Measurements from ENCODE around the gene SPRED2.

SPRED2 gene

DNA sequence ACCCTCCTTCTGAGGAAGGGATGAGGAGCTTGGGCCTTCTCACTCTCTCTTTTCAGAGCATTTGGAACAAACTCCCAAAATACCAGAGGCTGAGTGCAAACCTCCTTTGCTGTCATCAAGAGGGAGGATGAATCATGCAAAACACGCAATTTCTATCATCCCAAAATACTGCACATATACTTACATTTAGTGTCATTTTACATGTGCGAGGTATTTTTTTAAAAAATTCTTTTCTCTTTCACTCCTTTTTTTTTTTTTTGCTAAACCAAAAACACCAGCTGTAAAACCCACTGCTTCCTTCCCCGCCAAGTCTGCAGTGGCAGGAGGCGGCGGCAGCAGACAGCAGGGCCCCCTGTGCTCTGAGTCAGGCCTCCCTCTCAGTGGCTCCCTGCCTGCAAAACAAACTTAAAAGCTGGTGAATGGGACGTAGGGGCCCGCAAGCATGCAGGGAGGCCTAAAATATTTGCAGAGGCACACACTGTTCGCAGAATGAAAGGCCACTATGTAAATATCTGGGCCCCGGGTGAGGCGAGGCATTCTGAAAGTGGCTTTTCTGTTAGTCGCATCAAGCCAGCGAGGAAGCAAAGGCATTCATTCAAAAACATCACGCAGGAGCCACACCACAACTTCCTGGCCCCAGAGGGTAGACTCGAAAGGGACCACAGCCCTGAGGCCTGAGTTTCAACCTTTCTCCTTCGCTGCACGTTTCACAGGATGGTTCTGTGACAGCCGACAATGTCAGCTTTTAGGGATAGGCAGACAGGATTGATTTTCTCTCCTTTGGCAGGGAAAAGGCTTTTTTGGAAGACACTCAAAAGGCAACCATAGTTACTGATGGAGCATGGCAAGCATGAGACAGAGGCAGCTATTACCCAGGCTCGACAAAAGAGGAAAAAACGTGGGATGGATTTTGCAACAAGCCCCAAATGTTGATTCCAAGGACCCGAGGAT lies 131.4 kb downstream of the SPRED2 start:
- peak; percentile 82 for DNase-seq

DNA sequence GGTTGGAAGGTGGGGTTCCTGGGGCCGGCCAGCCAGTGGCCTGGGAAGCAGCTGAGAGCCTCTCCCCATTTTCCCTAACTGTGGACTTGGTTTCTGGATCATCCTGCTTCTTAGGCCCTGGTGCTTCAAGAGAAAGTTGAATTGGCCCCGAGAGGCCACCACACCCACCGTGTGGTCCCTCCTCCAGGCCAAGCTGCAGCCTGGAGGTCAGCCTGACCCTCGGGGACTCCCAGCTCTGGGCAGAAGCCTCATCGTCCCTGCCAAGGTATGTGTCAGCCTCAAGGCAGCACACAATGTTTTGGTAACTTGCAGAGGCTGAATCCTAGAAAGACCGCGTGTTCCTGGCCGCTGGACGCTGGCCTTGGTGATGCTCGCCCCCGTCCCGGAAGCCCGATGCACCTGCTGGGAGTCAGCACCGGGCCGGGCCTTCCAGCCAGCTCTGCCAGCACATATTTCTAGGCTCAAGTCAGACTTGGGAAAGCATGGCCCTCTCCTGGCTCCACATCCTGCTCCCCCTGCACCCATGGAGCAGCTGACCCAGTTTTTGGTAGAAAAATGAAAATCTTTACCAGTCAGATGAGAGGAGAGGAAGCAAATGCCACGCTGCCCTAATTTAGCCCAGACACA lies 132.2 kb downstream of the SPRED2 start:
- DNase-seq, result no peak

DNA sequence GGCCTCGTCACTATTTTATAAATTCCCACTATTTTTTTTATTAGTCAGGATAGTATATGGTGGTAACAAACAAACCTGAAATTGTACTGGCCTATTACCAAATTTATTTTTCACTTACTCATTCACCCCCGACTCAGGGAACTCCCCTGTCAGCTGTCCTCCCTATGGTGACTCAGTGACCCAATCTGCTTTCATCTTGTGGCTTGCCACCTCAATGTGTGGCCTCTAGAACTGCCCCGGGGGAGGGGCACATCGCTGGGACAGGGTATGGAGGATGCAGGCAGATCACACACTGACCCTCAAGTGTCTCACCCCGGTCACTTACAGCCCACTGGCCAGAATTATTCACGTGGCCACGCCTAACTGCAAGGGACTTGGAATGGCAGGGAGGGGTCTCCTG lies 133.2 kb downstream of the SPRED2 start:
- peak; percentile 78 for DNase-seq

DNA sequence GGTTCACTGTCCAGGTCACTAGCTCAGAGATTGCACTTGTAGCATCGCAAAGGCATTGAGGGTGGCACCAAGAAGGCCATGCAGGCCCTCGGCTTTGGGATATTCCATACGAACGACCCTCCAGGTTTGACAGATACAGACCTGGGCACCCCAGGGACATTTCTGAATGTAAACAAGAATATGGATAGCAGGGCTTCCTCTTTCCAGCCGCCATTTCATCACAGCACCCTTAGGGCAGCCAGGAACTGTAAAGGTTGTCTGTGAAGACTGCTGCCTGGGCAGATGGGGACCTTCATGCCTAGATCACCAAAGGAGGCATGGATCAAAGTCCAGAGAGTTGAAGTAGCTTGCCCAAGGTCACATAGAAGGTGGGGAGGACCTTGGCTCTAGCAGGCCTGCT lies 134.3 kb downstream of the SPRED2 start:
- no peak for DNase-seq

DNA sequence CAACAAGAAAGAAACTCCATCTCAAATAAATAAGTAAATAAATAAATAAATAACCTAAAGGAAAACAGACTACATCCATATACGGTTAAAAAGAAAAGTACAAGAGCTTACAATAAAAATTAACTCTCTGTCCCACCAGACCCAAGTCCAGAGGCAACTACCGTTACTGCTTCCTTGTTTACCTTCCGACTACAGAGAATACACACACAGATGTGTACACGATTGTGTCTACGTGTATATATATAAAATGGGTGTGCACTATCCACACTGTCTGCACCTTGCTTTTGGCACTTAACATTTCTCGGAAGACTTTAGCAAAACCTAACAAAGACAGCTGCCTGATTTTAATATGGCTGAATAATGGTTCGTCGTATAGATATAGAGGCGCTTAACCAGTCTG lies 134.9 kb downstream of the SPRED2 start:
- no peak for DNase-seq

DNA sequence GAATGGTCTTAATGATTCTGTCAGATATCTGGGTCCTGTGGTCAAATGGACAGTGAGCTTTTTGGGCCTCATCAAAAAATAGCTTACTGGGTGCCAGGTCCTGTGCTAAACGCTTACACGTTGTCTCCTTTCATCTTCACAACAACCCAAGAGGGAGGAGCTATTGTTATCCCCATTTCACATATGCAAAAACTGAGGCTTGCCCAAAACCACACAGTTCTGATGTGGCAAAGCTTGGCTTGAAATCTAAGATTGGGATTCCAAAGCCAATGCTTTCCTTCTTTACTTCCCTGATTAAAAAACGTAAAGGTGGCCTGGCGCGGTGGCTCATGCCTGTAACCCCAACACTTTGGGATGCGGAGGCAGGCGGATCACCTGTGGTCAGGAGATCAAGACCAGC lies 135.4 kb downstream of the SPRED2 start:
- DNase-seq, result no peak

DNA sequence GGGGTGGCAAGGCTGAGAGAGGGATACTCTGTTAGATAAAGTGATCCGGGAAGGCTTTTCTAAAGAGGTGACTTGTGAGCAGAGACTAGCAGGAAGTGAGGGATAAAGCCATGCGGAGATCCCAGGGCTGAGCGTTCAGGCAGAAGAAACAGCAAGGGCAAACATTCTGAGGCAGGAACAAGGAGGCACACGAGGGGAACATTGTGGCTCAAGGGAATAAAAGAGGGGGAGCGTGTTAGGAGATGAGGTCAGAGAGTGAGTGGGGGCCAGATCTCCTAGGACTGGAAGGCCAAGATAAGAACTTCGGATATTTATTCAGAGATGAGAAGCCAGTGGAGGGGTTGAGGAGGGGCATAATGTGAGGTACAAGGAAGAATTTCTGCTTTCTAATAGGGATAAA lies 137.7 kb downstream of the SPRED2 start:
- DNase-seq, result no peak

DNA sequence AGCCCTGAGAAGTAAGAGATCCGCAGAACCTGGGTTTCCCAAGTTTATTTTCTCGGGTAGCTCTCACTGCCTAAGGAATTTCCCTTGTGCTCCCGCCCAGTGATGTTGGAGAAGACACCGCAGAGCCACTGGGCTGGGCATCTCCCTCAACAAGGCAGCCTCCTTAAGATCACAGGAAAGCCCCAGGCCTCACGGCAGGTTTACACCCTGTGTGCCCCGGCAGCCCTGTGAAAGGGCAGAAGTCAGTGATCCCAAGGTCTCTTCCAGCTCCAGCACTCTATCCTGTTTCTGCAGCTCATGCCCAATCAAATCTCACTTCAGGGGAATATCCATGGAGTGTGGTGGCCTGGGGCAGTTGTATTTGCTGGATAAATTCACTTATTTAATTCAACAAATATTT lies 138.3 kb downstream of the SPRED2 start:
- DNase-seq, result no peak

DNA sequence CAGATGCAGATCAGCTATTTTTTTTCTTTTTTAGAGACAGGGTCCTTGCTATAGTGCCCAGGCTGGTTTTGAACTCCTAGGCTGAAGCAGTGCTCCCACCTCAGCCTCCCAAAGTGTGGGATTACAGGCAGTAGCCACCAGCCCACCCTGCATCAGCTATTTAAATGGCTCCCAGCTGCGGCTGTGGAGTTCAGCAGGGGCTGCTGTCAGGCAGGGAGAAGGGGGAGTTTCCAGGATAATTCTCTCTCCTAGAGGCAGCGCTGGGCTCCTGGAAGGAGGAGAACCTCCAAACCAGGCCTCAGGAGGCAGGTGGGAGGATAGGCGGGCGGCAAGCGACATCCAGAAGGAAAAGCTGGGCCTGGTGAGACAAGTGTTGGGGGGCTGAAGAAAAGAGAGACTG lies 139.0 kb downstream of the SPRED2 start:
- DNase-seq, result no peak

DNA sequence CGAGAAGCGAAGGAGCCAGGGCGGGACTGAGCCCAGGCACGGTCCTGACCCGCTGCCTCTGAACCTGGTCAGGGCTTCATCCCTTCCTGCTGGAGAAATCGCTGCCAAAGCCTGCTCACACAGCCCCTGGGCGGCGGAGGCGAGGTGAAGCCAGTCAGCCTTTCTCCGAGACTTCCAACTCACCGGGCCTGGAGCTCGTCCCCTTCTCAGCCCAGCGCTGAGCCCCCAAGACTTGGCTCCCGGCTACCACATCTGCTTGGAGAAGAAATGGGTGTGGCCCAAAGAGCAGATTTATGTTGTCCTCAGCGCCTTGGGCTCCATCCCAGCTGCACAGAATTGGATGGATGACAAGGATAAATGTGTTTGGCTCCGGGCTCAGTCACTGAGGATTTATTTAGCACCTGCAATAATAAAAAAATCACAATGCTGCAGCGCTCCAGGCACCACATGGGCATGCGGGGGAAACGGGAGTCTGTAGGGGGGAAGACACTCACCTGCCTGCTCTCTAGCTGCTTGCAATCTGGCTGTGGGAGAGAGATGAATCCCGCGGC lies 139.9 kb downstream of the SPRED2 start:
- no peak for DNase-seq

DNA sequence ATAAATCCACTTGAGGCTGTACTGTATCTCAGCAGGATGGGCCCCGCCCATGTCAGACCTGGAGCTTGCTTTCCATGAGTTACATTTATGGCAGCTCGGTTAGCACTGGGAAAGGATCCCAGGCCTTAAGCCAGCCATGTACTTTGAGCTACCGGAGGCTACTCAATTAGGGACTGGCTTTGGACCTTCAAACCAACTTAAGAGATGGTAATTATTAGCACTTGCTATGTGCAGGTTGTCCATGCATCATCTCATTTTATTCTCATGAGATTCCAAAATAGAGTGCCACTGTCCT lies 140.3 kb downstream of the SPRED2 start:
- DNase-seq, result no peak

DNA sequence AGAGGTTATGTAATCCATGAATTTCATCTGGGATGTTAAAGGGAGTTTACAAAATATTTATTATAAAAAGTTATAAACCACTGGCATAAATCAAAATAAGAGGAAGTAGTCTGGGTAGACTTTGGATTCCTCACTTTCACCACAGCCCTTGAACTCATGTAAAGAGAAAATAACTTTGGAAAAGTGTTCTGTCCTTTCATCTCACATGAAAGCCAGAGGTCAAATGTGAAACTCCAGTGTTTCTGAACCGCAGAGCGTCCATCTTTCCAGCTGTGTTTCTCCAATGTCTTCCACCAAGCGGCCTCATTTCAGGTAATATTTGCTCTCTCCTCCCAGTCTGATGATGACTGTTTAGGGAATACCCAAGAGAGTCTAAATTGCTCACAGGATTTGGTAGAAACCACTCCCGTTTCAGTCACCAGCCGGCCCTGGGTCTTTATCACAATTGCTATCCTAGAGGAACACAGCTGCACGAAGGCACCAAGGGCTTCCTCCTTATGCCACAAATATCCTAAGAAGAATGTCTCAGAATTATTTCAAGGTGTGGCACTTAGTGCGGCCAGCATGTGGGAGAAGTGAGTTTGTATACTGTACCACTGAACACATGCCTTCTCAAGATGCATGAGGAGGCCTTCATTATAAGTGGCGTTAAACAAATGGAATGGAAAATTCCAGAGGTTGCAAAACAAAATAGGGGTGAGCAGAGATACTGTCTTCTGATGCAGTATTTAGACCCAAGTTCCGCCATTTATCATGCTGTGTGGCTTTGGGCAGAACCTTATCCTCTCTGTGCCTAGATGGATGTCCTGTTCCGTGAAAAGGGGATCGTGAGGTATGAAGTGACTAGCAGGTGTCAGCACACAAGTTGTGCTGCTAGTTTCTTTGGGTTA lies 140.9 kb downstream of the SPRED2 start:
- DNase-seq, result no peak

DNA sequence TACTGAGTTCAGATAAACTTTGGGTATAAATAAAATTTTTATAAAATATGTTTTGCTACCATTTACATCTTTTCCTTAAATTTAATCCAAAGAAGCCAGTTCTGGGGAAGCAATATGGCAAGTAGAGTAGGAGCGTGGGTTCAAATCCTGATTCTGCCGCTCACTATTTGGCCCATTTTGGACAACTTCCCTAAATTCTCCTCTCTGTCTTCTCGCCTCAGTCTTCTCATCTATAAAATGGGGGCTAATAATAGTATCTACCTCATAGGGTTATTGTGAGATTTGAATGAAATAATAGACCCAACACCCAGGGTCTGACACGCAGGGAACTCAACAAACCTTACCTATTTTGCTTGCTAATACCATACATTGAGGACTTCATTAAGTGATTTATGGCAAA lies 145.0 kb downstream of the SPRED2 start:
- no peak for DNase-seq

DNA sequence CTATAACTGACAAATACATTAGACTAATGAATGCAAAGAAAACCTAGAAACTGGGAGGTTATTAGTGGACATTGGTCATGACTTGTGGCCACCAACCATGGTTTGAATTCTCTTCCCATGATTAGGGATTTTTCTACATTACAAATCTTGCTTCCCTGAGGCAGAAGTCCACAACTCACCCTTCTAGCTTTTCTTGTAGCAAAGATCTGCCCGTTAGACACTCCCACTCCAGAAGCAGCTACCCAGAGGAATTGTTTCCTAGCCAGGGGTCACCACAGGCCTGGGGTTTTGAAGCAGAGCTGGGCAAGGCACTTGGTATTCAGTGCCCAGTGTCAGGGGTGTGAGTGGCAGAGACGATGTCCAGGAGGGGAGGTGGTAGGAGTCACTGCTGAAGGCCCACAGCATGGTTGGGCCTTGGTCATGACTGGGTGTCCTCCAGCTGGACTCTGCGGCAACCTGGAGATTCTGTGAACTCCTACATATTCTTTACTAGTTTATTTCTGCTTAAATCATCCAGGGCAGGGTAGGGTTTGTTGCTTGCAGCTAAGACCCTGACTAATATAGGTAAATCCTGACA lies 149.8 kb downstream of the SPRED2 start:
- no peak for DNase-seq

DNA sequence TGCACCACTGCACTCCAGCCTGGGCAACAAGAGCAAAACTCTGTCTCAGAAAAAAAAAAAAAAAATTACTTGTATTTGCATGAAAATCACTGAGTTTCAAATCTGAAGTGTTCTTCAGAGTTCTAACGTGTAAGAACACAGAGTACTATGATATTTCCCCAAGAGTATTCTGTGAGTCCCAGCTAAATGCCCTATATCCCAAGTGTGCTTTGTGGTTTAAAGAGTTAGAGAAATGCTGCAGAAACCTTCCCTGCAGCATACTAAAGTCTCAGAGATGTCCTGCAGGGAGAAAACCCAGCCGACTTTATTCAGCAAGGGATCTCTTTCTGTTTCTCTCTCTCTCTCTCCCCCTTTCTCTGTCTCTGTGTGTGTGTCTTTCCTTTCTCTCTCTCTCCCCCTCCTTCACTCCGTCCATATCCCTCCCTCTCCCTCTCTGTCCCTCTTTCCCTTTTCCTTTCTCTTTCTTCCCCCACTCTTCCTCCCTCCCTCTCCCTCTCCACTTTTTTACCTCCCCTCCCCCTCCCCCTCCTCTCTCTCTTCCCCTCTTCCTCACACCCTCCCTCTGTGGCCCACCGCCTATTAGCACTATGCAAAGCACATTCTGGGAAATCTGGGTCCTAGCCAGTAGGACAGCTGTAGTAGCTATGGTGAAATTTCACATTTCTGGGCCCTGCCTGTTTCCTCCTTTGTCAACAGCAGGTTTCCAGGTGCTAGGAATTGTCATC lies 150.6 kb downstream of the SPRED2 start:
- no peak for DNase-seq

DNA sequence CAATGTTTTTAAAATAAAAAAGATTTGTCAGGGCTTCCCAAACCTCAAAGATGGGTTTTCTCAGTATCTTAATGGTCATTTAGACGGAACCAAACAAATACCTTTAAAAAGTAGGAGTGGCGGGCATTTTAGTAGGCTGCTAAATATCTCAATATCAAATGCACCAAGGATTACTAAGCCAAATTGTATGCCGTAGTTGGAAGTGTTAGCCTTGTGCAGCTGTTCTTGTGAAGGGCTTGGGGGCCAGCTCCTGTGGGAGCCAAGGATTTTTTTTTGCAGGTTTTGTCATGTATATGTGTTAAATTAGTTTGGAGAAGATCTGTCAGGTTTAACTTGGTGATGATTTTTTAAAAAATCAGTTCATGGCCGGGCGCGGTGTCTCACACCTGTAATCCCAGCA lies 152.6 kb downstream of the SPRED2 start:
- DNase-seq, result no peak

DNA sequence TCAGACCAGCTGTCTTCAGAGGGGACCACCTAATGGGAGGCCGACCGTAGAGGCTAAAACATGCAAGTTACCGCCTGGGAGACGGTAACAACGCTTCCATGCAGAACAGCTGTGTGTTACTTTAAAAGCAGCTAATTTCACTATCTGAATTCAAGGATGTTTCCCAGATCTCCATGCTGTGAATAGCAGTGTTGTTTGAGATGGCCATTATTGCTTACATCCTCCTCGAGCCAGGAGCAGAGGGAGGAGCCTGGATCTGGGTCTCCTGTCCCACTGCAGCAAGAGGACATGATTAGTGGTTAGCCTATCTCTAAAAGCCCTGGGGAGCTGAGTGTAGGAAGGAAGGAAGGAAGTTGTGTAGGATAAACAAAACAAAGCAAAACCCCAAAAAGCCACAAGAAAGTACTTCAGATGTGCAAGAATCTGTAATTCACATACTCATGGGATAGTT lies 153.8 kb downstream of the SPRED2 start:
- no peak for DNase-seq

DNA sequence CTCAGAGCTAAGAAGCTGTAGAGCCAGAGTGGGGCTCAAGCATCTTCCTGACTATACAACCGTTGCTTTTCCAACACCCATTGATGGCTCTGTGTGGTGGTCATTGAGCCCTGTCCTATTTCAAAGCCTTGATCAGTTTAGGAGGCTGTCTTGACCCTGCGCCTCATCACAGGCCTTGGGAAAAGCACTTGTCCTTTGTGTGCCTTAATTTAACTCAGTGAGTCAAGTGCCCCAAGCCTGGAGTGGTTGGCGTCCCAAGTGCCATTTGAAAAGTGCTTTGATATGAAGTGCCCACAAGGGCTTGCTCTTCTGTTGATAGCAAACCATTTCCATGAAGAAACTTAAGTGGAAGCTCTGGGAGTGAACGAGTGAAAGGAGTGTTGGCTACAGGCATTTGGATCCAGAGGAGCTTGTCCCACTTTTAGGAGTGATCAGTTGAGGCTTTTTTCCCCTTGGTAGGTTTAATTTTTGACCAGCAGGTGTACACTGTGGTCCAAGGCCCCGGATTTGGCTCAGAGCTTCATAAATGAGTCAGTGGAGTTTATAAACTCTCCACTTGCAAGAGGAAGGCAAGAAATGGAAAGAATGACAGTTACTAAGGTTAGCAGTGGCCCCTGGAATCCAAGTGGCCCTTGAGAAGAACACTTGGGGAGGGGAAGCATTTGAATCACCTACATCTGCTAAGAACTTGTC lies 154.5 kb downstream of the SPRED2 start:
- no peak for DNase-seq

DNA sequence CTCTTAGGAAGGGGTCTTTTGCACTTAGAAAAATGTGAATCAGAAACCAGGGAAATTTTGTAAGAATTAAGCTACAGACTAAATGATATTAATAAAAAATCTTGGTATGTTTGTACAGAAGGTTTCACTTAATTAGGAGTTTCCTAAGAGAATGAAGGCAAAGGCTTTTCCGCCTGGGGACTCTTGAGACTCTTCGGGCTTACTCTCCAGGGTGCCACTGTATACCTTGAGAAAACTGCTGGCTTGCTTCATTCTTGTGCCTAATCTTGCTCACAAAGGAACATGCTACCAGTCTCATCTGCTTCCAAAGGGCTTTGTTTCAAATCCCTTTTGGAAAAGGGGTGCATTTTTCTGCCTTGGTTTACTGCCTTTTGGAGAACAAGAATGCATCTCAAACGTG lies 155.3 kb downstream of the SPRED2 start:
- no peak for DNase-seq

DNA sequence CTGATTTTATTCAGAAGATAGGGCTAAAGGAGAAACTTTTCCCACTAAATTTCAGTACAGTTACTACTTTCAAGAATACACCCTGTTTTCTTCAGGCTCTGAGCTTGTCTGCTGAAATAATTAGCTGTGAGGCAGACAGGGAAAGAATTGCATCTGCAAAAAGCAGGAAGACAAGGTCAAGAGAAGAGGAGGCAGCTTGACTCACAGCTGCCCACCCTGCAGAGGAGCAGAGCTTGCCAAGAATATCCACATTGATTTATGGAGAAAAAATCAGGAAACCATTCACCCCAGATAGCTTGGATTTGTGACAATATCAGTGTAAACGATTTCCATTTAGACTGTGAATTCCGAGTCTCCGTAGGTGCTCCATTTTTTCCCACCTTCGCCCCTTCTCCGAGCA lies 155.8 kb downstream of the SPRED2 start:
- DNase-seq, result no peak

DNA sequence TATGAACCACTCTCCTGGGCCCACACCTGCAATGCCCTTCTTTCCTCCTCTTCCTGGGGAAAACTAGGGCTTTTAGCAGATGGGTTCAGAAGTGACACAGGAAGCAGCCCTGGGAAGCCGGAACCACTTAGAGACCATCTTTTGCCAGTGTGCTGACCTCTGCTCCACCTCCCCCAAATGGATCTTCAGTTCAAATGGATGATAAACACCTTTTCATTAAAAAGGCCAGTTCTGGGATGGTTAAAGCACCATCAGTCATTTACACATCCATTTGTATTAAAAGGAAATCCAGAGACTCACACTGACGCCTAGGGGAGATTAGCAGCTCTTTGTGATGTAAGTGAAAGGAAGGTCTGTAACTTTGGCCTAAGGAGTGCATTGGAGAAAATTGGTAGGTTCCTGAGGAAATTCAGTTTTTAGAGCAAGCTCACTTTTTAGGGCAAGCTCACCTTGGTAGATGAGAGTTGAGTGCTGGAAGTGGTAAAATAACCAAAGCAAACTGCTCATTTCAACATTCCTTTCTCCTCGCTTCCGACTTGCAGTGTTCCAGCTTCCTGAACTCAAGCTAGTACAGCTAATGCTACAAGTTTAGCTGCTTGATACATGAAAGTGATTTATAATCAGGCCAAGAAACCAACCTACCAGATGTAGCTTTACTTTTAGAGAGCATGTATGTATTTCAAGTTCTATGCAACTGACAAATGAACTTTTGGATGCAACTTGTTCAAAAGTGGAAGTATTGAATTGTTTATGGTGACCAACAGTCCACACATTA lies 157.1 kb downstream of the SPRED2 start:
- no peak for DNase-seq
